Activated CD8-positive, alpha-beta memory T cell treated with anti-CD3 and anti-CD28 coated beads for 36 hours (primary cell): ENCODE measurements around the gene PSMB3. TPM values are rescaled to one million over a fixed set of nuclear protein-coding genes. Genes with fewer than 3 reads are reported as not detected.

ENCODE experiments used
- CTCF ChIA-PET: fragments of 350-600 bp; sonication (Branson Sonifier 250); formaldehyde crosslinking; loops from one replicate; lab custom pipeline; 2021; ENCODE audit warnings: antibody characterized with exemption; lab: Charles Lee
- POLR2A ChIA-PET: fragments of 350-600 bp; sonication (Branson Sonifier 250); formaldehyde crosslinking; loops from one replicate; lab custom pipeline; 2021; ENCODE audit warnings: antibody characterized with exemption; lab: Charles Lee
- total RNA-seq, 2 experiments: library from RNA; stranded (reverse); gene quantifications; one replicate each; pipeline ENCODE4 v1.2.3, GENCODE V29; 2021

PSMB3 gene
- total RNA-seq, 2 experiments from 2014 or later = 299 to 330 TPM

GRCh38 chr17:38729368-38729885, 23.1 kb upstream of the PSMB3 start:
- ChIA-PET CTCF (interaction anchor here (1.1 to 3.1 kb wide), 6 partner anchors 10 to 424 kb away, joined by 3 to 20 read pairs (median 6); no protein-coding TSS in a partner anchor), POLR2A (interaction anchor here (2.5 kb wide), 1 partner anchor 25 kb away, joined by 17 read pairs; the partner anchor contains the start of gene MLLT6)

DNA sequence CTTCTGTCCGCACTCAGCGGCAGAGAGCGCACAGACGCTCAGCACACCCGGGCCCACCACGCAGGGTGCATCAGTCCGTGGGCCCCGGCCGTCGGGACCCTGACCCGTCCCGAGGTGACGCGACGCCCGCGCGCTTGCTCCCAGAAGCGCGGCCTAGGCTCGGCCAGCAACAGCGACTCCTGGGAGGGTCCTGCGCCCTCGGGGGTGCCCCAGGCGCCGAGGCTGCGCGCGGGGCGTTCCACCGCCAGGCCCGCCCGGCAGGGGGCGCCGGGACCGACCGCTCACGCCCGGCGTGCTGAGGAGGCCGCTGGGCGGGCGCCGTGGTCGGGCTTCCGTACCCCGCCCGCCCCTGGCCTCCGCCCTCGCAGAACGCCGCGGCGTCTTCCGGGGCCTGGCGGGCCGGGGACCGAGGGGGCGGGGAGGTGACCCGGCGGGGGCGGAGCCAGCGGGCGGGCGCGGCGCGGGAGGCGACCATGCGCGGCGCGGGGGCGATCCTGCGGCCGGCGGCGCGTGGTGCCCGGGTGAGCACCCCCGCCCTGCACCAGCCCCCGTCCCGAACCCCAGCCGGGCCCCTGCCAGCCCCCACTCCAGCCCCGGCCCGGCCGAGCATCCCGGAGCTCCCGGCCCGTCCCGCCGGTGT, 22.5 kb upstream of the PSMB3 start, which contains the start of gene CISD3:
CISD3 (plus strand) TSS at position 456 of the 640 bp plus-strand sequence; CDS start at position 474, 18 bp downstream.
- POLR2A ChIA-PET = interaction anchor here (0.9 to 1.3 kb wide), 3 partner anchors 12 to 54 kb away, joined by 3 to 4 read pairs (median 4); no protein-coding TSS in a partner anchor

DNA sequence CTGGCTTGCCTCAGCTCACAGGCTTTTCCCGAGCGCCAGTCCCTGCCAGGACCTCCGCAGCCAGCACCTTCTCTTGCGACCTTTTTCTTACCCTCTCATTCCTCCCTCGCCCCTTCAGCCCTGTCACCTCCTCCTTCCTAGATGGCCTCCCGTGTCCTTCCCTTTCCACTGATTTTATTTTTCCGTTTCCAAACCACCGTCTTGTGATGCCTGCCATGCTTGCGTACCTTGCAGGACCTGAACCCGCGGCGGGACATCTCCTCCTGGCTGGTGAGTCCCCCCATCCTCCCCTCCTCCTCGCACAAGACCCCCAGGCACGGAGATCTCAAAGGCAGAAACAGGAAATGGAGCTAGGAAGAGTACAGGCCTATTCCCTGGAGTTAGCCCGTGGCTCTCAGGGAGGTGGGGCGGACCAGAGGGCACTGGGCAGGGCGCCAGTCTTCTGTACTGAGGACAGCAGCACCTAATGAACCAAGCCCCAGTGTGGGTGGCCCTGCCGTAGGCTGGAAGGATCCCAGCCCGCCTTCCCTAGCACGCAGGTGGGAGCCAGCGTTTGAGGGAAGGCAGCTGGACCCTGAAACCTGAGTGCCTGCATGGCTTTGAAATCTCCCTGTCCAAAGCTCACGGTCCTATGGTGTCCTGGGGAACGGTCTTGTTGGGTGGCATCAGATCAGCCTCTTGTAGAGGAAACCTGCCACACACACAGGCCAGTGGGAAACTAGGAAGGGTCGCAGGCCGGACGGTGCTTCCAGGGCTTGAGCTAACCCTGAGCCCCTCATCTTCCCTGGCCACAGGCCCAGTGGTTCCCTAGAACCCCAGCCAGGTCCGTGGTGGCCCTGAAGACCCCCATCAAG, 21.8 kb upstream of the PSMB3 start:
- POLR2A ChIA-PET = interaction anchor here (0.7 to 1.4 kb wide), 8 partner anchors 12 to 95 kb away, joined by 3 to 5 read pairs (median 4); partner anchors contain the start of genes CWC25 and MLLT6

More for the DNA sequence above, 22.5 kb upstream of the PSMB3 start, which contains the start of gene CISD3:
- CTCF ChIA-PET = interaction anchor here (1.0 to 2.5 kb wide), 8 partner anchors 10 to 423 kb away, joined by 3 to 12 read pairs (median 5); partner anchors contain the start of genes EPOP and MLLT6

GRCh38 chr17:38731526-38732294, 20.8 kb upstream of the PSMB3 start:
- ChIA-PET POLR2A (interaction anchor here (0.9 to 1.4 kb wide), 4 partner anchors 22 to 30 kb away, joined by 3 to 5 read pairs (median 3); partner anchors contain the start of gene MLLT6), CTCF (interaction anchor here (0.6 to 2.5 kb wide), 9 partner anchors 12 to 850 kb away, joined by 3 to 12 read pairs (median 6); partner anchors contain the start of genes EPOP, MLLT6 and PSMB3)

More for the DNA sequence above, 21.8 kb upstream of the PSMB3 start:
- CTCF ChIA-PET = interaction anchor here (0.6 to 2.5 kb wide), 11 partner anchors 11 to 849 kb away, joined by 3 to 12 read pairs (median 4); partner anchors contain the start of genes EPOP, MLLT6 and PSMB3

DNA sequence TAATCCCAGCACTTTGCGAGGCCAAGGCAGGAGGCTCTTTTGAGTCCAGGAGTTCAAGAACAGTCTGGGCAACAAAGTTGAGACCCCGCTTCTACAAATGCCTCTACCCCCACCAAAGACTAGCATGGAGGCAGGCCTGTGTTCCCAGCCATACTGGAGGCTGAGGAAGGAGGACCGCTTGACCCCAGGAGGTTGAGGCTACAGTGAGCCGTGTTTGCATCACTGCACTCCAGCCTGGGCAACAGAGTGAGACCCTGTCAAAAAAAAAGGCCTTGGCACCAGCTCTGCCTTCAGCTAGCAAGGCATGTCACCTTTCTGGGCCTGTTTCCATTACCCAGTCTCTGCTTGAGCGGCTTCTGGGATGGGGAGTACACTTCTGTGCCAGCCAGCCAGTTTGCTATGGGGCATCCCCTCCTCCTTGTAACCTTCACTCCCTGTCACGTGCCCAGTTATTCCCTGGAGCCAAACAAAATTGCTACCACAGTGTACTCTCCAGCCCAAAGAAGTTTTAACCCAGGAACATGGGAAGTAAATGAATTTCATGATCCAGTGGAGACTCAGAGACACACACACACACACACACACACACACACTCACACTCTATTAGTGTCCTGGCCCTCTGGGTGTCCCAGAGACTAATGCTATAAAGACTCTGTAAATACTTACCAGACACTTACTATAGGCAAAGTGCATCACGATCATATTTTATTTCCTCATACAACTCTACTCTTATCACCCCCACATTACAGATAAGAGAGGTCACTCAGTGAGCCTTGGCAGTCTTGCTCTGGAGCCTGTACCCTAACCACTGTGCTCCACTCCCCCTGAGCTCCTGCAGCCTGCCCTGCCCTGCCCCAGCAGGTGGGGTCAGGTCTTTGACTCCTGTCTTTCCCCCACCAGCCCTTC, 19.9 kb upstream of the PSMB3 start:
- CTCF ChIA-PET = interaction anchor here (1.8 to 2.6 kb wide), 5 partner anchors 12 to 64 kb away, joined by 6 to 49 read pairs (median 7); partner anchors contain the start of gene EPOP
- POLR2A ChIA-PET = no interaction called here

DNA sequence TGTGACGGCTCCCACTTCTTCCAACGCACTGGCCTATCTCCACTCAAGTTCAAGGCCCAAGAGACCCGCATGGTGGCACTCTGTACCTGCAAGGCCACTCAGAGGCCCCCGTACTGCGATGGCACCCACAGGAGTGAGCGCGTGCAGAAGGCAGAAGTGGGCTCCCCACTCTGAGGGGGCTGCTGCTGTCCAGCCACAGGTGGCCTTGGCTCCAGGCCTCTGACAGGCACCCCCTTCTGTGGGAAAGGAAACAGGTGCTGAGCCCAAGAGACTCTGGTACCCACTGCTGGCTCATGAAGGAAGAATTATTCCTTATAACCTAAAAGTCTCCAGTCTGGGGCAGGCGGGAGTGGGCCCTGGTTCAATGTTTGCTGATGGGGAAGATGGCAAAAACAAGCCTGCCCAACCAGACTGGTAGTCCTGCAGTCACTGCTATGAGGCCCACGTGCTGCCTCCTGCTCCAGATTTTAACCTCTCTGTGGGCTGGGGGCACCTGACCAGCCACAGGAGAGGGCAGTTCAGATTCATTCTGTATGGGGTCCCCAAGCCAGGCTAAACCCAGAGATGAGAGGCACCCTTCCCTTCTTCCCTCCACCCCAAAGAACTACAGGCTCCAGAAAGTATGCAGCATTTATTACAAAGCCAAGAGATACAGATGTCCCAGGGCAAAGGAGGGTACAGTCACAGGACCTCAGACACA, 19.1 kb upstream of the PSMB3 start:
- POLR2A ChIA-PET = no interaction called here
- CTCF ChIA-PET = interaction anchor here (1.3 to 3.2 kb wide), 6 partner anchors 12 to 57 kb away, joined by 7 to 49 read pairs (median 14); partner anchors contain the start of genes EPOP and PSMB3

DNA sequence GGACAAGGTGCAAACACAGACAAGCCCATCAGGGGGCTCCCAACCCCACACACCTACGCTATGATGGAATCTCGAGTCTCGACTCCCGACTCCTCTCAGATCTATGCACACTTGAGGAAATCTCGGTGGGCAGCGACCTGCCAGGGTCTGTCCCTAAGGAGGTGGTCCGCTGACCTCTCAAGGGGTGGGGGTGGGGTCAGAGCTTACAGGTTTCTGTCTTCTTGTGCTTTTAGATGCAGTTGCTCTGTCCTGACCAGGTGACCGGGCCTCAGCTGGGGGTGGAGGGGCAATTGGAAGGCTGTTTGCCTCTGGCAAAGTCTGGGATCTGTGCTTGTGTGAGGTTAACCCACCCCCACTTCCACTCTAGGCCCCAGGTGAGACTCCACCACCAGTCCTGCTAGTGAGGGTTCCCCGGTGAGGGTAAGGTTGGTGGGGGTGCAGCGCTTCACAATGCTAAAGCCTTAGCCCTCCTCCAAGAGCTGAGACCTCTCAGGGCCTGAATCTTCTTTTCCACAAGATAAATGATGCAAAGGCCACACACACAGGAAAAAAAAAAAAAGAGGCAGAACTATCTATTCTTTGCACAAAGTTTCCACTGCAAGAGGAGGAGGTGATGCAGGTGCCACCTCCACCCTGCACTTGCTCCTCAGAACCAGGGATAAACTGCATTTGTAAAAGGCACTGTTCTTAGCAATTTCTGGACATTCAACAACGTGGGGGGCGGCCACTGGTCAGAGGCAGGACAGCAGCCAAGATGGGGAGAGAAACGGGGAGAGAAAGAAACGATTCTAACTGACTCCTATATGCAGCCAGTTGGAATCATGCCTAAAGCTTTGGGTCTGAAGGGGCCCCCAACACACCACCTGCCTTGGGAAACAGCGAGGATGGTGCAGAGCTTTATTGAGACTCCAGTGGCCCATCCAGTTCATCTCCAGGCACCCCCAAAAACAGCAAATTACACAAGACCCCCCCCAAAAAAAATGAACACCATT, 18.3 kb upstream of the PSMB3 start:
- CTCF ChIA-PET = interaction anchor here (0.7 to 3.2 kb wide), 25 partner anchors 10 to 184 kb away, joined by 3 to 49 read pairs (median 6); partner anchors contain the start of genes EPOP, MLLT6 and PSMB3
- POLR2A ChIA-PET = interaction anchor here (0.6 kb wide), 1 partner anchor 13 kb away, joined by 3 read pairs; no protein-coding TSS in a partner anchor

- ChIA-PET CTCF (interaction anchor here (0.6 to 3.2 kb wide), 33 partner anchors 10 to 356 kb away, joined by 3 to 49 read pairs (median 5); partner anchors contain the start of genes EPOP, MLLT6 and PSMB3), POLR2A (interaction anchor here (0.6 to 1.2 kb wide), 3 partner anchors 14 to 30 kb away, joined by 3 to 13 read pairs (median 5); partner anchors contain the start of gene MLLT6)
These were observed 17.2 kb upstream of the PSMB3 start for GRCh38 chr17:38735161-38735997.

- CTCF ChIA-PET = interaction anchor here (0.7 to 2.1 kb wide), 5 partner anchors 11 to 317 kb away, joined by 3 to 11 read pairs (median 4); no protein-coding TSS in a partner anchor
- POLR2A ChIA-PET = no interaction called here
These were observed 14.4 kb upstream of the PSMB3 start for GRCh38 chr17:38738007-38738662.

- CTCF ChIA-PET = interaction anchor here (0.9 kb wide), 1 partner anchor 62 kb away, joined by 4 read pairs; no protein-coding TSS in a partner anchor
- POLR2A ChIA-PET = no interaction called here
These were observed 13.9 kb upstream of the PSMB3 start for GRCh38 chr17:38738686-38739085.

GRCh38 chr17:38739305-38739704, 13.2 kb upstream of the PSMB3 start:
- ChIA-PET CTCF (no interaction called here), POLR2A (no interaction called here)

GRCh38 chr17:38740044-38740443, 12.5 kb upstream of the PSMB3 start:
- CTCF ChIA-PET = no interaction called here

DNA sequence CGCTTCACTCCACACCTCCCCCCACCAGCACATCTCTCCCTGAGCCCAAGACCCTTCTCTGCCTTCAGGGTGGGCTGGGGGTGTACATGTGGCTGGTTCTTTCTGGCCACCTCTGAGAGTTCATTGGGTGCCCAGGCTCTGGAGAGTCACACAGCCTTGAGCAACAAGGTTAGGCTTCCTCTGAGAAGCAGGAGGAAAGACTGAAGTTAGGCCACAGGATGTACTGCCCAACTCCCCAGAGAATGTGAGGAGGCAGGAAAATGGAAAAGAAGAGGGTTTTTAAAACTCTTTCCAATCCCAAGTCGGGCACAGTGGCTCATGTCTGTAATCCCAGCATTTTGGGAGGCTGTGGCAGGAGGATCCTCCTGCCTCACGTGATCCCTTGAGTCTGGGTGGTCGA, 11.7 kb upstream of the PSMB3 start:
- ChIA-PET POLR2A (no interaction called here), CTCF (no interaction called here)

More at GRCh38 chr17:38740044-38740443, 12.5 kb upstream of the PSMB3 start:
- POLR2A ChIA-PET = interaction anchor here (0.6 kb wide), 1 partner anchor 19 kb away, joined by 3 read pairs; no protein-coding TSS in a partner anchor
